Fibroblast of villous mesenchyme (primary cell): ENCODE results near the gene CRYZ. TPM values are rescaled to one million over a fixed set of nuclear protein-coding genes. Genes with fewer than 3 reads are reported as not detected.
A peak's percentile ranks its signal among the peaks of the same experiment; 100 is the strongest.

Source experiments
- DNase-seq: peaks from one replicate; pipeline ENCODE4 v3.0.0-alpha.2; 2010; ENCODE audit warnings: low read depth
- H3K4me3 ChIP-seq: 2 replicates; pipeline ENCODE4 v1.5.1; 2011; ENCODE audit warnings: low read depth, mild to moderate bottlenecking, low read length
- total RNA-seq: library from RNA; depleted of rRNA; stranded (reverse); fragments of >200 nt; gene quantifications from 2 replicates; pipeline ENCODE4 v1.2.3, GENCODE V29; 2012
- TF ChIP-seq, protein P1 (sequence below): IDR thresholded peaks from 2 replicates; pipeline ENCODE4 v1.5.1; 2012; ENCODE audit warnings: low read depth, mild to moderate bottlenecking, low read length; ENCODE audit not compliant: insufficient read depth

The CRYZ gene
- total RNA-seq, 1 donor = 41.0 TPM

GRCh38 chr1:74715806-74716205 lies 17.0 kb downstream of the CRYZ start:
- no peak overlapping the region for H3K4me3 ChIP-seq
- TF ChIP-seq, protein P1, sequence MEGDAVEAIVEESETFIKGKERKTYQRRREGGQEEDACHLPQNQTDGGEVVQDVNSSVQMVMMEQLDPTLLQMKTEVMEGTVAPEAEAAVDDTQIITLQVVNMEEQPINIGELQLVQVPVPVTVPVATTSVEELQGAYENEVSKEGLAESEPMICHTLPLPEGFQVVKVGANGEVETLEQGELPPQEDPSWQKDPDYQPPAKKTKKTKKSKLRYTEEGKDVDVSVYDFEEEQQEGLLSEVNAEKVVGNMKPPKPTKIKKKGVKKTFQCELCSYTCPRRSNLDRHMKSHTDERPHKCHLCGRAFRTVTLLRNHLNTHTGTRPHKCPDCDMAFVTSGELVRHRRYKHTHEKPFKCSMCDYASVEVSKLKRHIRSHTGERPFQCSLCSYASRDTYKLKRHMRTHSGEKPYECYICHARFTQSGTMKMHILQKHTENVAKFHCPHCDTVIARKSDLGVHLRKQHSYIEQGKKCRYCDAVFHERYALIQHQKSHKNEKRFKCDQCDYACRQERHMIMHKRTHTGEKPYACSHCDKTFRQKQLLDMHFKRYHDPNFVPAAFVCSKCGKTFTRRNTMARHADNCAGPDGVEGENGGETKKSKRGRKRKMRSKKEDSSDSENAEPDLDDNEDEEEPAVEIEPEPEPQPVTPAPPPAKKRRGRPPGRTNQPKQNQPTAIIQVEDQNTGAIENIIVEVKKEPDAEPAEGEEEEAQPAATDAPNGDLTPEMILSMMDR = no peak
- no peak for DNase-seq

GRCh38 chr1:74715236-74715502 lies 17.7 kb downstream of the CRYZ start:
- no peak for DNase-seq
- TF ChIP-seq, protein P1 = no peak
- H3K4me3 ChIP-seq = no peak overlapping the region

DNA sequence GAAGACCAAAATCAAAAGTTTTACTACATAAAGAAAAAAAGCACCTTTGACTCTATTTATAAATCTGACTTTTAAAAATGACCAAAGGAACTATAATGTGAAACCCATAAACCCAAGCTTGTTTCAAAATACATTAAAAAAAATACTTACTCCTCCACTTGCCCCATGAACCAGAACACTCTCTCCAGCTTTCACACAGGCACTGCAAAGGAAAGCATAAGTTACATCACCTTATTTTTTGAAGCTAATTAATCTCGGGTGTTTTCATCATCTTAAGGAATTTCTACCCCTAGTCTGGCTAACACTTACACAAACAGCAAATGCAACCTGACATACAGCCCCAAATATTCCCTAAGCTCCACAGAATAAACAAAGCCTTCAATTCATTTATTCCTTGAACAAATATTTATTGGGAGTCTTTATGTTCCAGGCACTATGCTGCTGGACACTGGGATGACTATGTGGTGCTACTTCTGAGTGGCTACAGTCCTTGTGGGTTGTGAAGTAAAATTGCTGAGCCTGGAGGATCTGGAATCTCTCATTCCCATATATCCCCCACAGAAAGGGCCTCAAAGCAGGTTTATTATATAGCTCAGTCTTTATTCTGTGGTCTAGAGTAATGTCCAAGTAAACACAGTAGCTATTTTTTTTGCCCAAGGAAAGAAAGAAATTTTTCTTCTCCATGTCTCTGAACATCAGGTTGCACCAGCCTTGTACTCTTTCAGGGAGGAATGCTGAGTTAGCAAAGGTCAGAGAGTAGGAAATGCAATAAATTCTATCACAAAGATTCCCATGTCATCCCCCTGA lies 18.2 kb downstream of the CRYZ start:
- peak; percentile 69 for DNase-seq
- TF ChIP-seq, protein P1 = no peak
- H3K4me3 ChIP-seq = no peak overlapping the region

- H3K4me3 ChIP-seq = no peak overlapping the region
- DNase-seq = no peak
- TF ChIP-seq, protein P1 = no peak
Observed at GRCh38 chr1:74713849-74714248, 19.0 kb downstream of the CRYZ start.

GRCh38 chr1:74712881-74713280 lies 20.0 kb downstream of the CRYZ start:
- no peak overlapping the region for H3K4me3 ChIP-seq
- TF ChIP-seq, protein P1 = no peak
- peak; percentile 77 for DNase-seq

- DNase-seq = no peak
- no peak overlapping the region for H3K4me3 ChIP-seq
- TF ChIP-seq, protein P1 = no peak
Observed at GRCh38 chr1:74703386-74704182, 29.3 kb downstream of the CRYZ start.
